Peyer's patch (tissue), 4 donors: Measurements from ENCODE around the gene FAM83F.

Experiments used
- CTCF ChIP-seq, 6 experiments: fragments of 450-650 bp in 4 of 6; fragments of 200-600 bp in 2 of 6; sonication (generic) in 1 of 6; IDR thresholded peaks; one replicate each; pipeline ENCODE4 v1.5.1; 2017 to 2019; ENCODE audit warnings: antibody characterized with exemption in 6 of 6, mild to moderate bottlenecking in 3 of 6, moderate library complexity in 1 of 6
- POLR2A ChIP-seq, 2 donors: fragments of 450-650 bp; IDR thresholded peaks; one replicate each; pipeline ENCODE4 v1.5.1; 2017; ENCODE audit warnings: antibody characterized with exemption in 2 of 2, mild to moderate bottlenecking in 2 of 2, moderate library complexity in 2 of 2

GRCh38 chr22:40015358-40015976 is 20.7 kb downstream of the FAM83F start:
- TF ChIP-seq CTCF (IDR thresholded peaks at IDR 0.05) (no peak), POLR2A (IDR thresholded peaks at IDR 0.05) (no peak)
